OCI-LY7 (cell line): ENCODE measurements around the gene CEP97.

Experiments used
- CTCF ChIP-seq: fragments of 200-600 bp; sonication (generic); conservative IDR thresholded peaks from 2 replicates; pipeline ENCODE4 v1.5.1; 2014; ENCODE audit warnings: mild to moderate bottlenecking, antibody characterized with exemption, low read length, moderate library complexity, mixed read lengths
- EZH2phosphoT487 ChIP-seq: fragments of 200-600 bp; sonication (generic); IDR thresholded peaks from 2 replicates; pipeline ENCODE4 v1.6.1; 2018; ENCODE audit warnings: low read depth, borderline replicate concordance, mild to moderate bottlenecking, mixed run types, antibody characterized with exemption, low read length, moderate library complexity, mixed read lengths

GRCh38 chr3:101762041-101762646, 37.7 kb downstream of the CEP97 start:
- TF ChIP-seq CTCF (no peak), EZH2phosphoT487 (no peak)
